ENCODE data around the gene CELSR3.

DNA sequence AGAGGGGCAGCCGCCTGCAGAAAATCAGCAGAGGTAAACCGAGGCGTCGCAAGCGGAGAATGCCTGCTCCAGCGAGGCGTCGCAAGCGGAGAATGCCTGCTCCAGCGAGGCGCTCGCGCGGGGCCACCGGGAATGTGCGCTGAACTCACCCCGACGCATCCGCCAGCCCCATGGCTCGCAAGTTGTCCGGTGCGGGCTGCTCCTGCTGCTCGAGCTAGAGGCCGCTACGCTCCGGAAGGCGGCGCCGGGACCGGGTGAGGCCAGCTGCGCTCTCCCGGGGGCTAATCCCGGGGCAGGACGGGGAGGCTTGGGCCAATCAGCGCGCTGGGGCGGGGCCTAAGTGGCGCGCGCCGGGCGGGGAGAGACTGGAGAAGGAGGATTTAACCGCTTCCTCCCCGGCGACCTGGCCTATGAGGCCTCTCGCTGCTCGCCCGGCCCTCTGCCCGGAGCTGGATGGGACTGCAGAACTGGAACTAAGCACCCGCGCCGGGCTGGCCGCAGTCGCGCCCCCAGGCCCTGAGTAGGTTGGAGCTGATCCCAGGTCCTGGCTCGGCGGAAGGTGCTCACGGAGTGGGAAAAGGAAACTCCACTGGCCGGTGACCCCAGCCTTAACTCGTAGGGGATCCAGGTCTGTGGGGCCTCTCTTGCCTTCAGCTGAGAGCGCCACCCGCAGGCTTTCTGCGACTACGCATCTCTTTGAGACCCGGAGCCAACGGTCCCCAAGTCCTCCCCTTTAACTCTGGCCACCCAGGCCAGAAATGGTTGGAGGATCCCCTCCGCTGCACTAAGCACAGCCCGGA is 27.3 kb downstream of the CELSR3 start, which contains the start of gene SLC26A6:
- TF ChIP-seq POLR2A (IDR thresholded peaks at IDR 0.05; ENCODE audit: low read depth, low read length) (peak; percentile 34; the same call in 1 of the 2 replicates), TAF1 (IDR thresholded peaks at IDR 0.05; ENCODE audit: borderline replicate concordance, low read depth, low read length) (no peak), POLR2AphosphoS5 (IDR thresholded peaks at IDR 0.05; ENCODE audit: low read depth, low read length) (0 out of 2 replicates have a peak, but pooled peaks have one; percentile 30)

Measured in GM12892 (cell line).